Activated CD8-positive, alpha-beta T cell treated with anti-CD3 and anti-CD28 coated beads for 36 hours (primary cell): ENCODE results near the gene PRPH. TPM values are rescaled to one million over a fixed set of nuclear protein-coding genes. Genes with fewer than 3 reads are reported as not detected.

Experiments used
- ATAC-seq: fragments of 200-7000 bp; cut with Tn5 transposase; one replicate; pipeline ENCODE4 v1.10.0; 2021; ENCODE audit warnings: mild to moderate bottlenecking, moderate library complexity
- CTCF ChIA-PET: fragments of 350-600 bp; sonication (Branson Sonifier 250); formaldehyde crosslinking; loops from one replicate; lab custom pipeline; 2021; ENCODE audit warnings: antibody characterized with exemption; lab: Charles Lee
- POLR2A ChIA-PET: fragments of 350-600 bp; sonication (Branson Sonifier 250); formaldehyde crosslinking; loops from one replicate; lab custom pipeline; 2021; ENCODE audit warnings: antibody characterized with exemption; lab: Charles Lee
- DNase-seq: peaks from one replicate; pipeline ENCODE4 v3.0.0-alpha.2; 2020
- H3K27ac Mint-ChIP-seq: one replicate; pipeline ENCODE4 v1.8.0; 2021; ENCODE audit warnings: mild to moderate bottlenecking, mixed read lengths
- H3K27me3 Mint-ChIP-seq: one replicate; pipeline ENCODE4 v1.8.0; 2021; ENCODE audit warnings: mixed read lengths
- H3K36me3 Mint-ChIP-seq: one replicate; pipeline ENCODE4 v1.8.0; 2021; ENCODE audit warnings: low read depth, mixed read lengths
- H3K4me1 Mint-ChIP-seq: one replicate; pipeline ENCODE4 v1.8.0; 2021; ENCODE audit warnings: low read depth, mixed read lengths
- H3K4me3 Mint-ChIP-seq: one replicate; pipeline ENCODE4 v1.8.0; 2021; ENCODE audit warnings: mild to moderate bottlenecking, moderate library complexity, mixed read lengths
- H3K9me3 Mint-ChIP-seq: one replicate; pipeline ENCODE4 v1.8.0; 2021; ENCODE audit warnings: mixed read lengths
- CTCF ChIP-seq: fragments of 200-600 bp; IDR thresholded peaks from one replicate; pipeline ENCODE4 v1.8.0; 2022; ENCODE audit warnings: antibody characterized with exemption, mild to moderate bottlenecking
- intact Hi-C: fragments of 100-400 bp; cut with micrococcal nuclease; formaldehyde crosslinking; loops from one replicate; pipeline ENCODE4 v1.10.0; 2022
- total RNA-seq, 2 experiments: library from RNA; stranded (reverse); gene quantifications; one replicate each; pipeline ENCODE4 v1.2.3, GENCODE V29; 2021

The PRPH gene
- total RNA-seq, 2 experiments from 2014 or later = not detected

GRCh38 chr12:49335955-49336644 lies 41.2 kb downstream of the PRPH start:
- intact Hi-C loops = no loop called here
- Mint-ChIP-seq H3K27ac (no peak overlapping the region), H3K9me3 (no peaks in the 10 kb centered on the region), H3K4me3 (no peak overlapping the region), H3K4me1 (peaks cover 15% of the 10 kb centered on the region), H3K36me3 (peaks cover 4% of the 10 kb centered on the region), H3K27me3 (peaks cover 67% of the 10 kb centered on the region)
- CTCF ChIA-PET = interaction anchor here (0.6 to 5.8 kb wide), 12 partner anchors 12 to 179 kb away, joined by 3 to 40 read pairs (median 7); partner anchors contain the start of genes DNAJC22, PRPH and TROAP
- DNase-seq = no peak
- ATAC-seq = no peak
- no peak for TF ChIP-seq CTCF
- POLR2A ChIA-PET = interaction anchor here (1.1 to 1.5 kb wide), 3 partner anchors 11 to 47 kb away, joined by 3 read pairs; no protein-coding TSS in a partner anchor

- CTCF ChIA-PET = interaction anchor here (0.6 to 5.8 kb wide), 18 partner anchors 11 to 182 kb away, joined by 3 to 40 read pairs (median 4); partner anchors contain the start of genes PRPH and TROAP
- POLR2A ChIA-PET = interaction anchor here (1.1 to 1.5 kb wide), 3 partner anchors 12 to 48 kb away, joined by 3 read pairs; no protein-coding TSS in a partner anchor
- H3K27ac Mint-ChIP-seq = no peak within 1 kb of the TSS
- intact Hi-C loops = no loop called here
- peaks cover 71% of the 10 kb centered on the region for H3K27me3 Mint-ChIP-seq
- ATAC-seq (peak; percentile 89), DNase-seq (peak; percentile 90)
- peak; percentile 96 for TF ChIP-seq CTCF
- peaks cover 15% of the 10 kb centered on the region for H3K4me1 Mint-ChIP-seq
- H3K9me3 Mint-ChIP-seq = no peaks in the 10 kb centered on the region
- H3K36me3 Mint-ChIP-seq = no peaks in the 10 kb centered on the region
- peak within 1 kb of the TSS; percentile 35 for H3K4me3 Mint-ChIP-seq
Measured at GRCh38 chr12:49336645-49337584, 42.0 kb downstream of the PRPH start, which contains the start of gene C1QL4. Gene C1QL4 (minus strand): TSS chr12:49337188. CDS start chr12:49336477, 711 bp downstream.

GRCh38 chr12:49338830-49339463 lies 44.0 kb downstream of the PRPH start:
- Mint-ChIP-seq H3K36me3 (no peaks in the 10 kb centered on the region), H3K9me3 (no peaks in the 10 kb centered on the region), H3K4me1 (peaks cover 24% of the 10 kb centered on the region), H3K27me3 (peaks cover 68% of the 10 kb centered on the region), H3K27ac (no peak overlapping the region), H3K4me3 (no peak overlapping the region)
- ChIA-PET CTCF (interaction anchor here (1.6 to 5.8 kb wide), 6 partner anchors 8 to 50 kb away, joined by 5 to 40 read pairs (median 12); partner anchors contain the start of genes DNAJC22, PRPH and TROAP), POLR2A (no interaction called here)
- no peak for ATAC-seq
- TF ChIP-seq CTCF = no peak
- intact Hi-C loops = no loop called here
- DNase-seq = no peak

- H3K4me1 Mint-ChIP-seq = peaks cover 28% of the 10 kb centered on the region
- DNase-seq = no peak
- no peak for ATAC-seq
- H3K4me3 Mint-ChIP-seq = no peak overlapping the region
- POLR2A ChIA-PET = no interaction called here
- CTCF ChIA-PET = interaction anchor here (0.7 to 5.8 kb wide), 4 partner anchors 16 to 51 kb away, joined by 3 to 40 read pairs (median 12); partner anchors contain the start of gene TROAP
- intact Hi-C loops = no loop called here
- H3K27ac Mint-ChIP-seq = no peak overlapping the region
- no peaks in the 10 kb centered on the region for H3K9me3 Mint-ChIP-seq
- H3K36me3 Mint-ChIP-seq = no peaks in the 10 kb centered on the region
- TF ChIP-seq CTCF = no peak
- H3K27me3 Mint-ChIP-seq = peaks cover 70% of the 10 kb centered on the region
Measured at GRCh38 chr12:49339464-49339861, 44.5 kb downstream of the PRPH start.
